HG03558 (cell line): ENCODE results near the gene IQCK.
"Not testable (repeated sequence)": the region's sequence is repeated elsewhere in the genome, so short reads cannot be mapped to it uniquely, and the experiment has no call there.

ENCODE experiments used
- ATAC-seq: cut with Tn5 transposase; IDR thresholded peaks from one replicate; pipeline ENCODE4 v1.9.1; 2021; ENCODE audit warnings: moderate number of reproducible peaks; ENCODE audit not compliant: unreplicated experiment; ENCODE audit errors: extremely low read depth

IQCK gene

DNA sequence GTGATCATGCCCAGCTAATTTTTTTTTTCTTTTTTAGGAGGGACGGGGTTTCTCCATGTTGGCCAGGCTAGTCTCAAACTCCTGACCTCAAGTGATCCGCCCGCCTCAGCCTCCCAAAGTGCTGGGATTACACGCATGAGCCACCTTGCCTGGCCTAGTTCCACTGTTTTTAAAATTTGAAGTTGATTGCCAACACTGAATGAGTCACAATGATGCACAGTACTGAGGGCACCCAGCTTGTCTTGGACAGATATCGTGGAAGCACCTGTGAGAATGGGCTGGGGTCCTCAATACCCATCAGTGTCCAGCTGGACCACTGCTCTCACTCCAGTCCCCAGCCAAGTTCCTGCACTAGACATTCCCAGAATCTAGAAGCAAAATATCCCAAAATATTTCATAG is 2.5 kb upstream of the IQCK start:
- no peak for ATAC-seq

DNA sequence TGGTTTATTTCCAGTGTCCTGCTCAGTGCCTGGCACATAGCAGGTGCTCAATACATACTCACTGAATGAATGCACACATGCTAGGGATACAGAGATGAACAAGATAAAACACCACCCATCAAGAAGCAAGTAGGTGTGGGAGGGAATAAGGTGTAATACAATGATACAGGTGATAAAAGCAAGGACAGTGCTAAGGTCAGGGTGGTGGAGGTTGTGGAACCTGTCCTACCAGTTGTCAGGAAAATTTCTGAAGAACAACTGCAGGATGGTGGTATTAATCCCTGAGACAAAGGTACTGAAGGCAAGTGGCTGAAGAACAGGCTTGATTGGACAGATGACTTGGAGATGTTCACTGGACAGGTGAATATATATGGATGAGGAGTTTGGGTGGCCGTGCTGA is 1.9 kb upstream of the IQCK start:
- no peak for ATAC-seq

DNA sequence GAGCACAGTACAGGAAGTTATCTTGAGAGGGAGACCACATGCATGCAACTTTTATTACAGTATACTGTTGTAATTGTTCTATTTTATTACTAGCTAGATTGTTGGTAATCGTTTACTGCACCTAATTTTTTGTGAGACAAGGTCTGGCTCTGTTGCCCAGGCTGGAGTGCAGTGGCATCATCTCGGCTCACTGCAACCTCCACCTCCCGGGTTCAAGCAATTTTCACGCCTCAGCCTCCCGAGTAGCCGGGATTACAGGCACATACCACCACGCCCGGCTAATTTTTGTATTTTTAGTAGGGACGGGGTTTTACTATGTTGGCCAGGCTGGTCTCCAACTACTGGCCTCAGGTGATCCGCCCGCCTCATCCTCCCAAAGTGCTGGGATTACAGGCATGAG is 1.3 kb upstream of the IQCK start:
- not testable (repeated sequence) for ATAC-seq

DNA sequence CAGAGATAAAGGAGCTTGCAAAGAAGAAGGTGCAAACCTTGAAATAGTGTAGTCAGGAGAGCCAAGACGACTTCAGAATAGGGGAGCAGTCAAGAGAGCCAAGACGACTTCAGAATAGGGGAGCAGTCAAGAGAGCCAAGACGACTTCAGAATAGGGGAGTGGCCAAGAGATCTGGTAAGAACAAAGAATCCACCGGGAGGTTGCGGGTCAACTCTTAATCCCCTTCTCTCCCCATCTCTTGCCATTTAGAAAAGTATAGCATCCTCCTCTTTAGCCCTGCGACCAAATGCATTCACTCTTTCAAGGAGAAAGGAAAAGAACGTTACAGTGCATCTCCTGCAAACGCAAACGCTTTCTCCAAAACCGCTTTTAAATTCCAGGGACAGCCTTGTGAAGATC is 757 bp upstream of the IQCK start:
- no peak for ATAC-seq

DNA sequence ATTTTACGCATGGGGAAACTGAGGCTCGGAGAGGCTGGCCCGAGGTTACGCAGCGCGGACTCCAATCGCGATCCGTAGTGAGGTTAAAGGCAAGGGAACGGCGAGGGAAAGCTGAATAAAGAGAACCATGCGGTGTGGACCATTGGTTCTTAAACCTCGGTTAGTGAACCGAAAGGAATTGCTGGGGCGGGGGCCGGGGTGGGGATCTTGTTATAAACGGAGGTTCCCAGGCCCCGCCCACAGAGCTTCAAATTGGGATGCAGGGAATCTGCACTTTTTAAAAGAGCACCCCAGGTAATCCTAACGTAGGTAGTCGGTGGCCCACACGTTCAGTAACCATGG is 524 bp downstream of the IQCK start:
- ATAC-seq, result no peak

DNA sequence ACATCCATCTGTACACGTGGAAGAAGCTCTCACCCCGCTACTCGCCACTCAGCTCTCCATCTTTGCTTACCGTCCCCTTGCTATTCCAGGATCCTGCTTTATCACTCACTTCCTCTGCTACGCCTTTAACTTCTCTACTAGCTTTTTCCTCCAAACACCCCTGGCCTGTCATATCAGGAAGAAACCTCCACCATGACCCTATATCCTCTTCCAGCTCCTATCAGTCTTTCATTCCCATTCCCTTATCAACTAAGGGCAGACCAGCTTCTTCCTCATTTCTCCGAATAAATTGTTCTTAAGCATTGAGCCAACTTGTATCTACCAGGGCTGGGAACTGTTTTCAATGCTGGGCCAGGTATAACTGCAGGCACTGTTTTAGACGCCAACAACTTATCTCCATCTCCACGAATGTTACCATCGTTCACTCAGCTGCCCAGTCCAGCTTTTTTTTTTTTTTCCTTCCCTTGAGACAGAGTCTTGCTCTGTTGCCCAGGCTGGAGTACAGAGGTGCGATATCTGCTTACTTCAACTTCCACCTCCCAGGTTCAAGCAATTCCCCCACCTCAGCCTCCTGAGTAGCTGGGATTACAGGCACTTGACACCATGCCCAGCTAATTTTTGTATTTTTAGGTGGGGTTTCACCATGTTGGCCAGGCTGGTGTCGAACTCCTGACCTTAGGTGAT is 4.3 kb downstream of the IQCK start:
- ATAC-seq, result no peak

DNA sequence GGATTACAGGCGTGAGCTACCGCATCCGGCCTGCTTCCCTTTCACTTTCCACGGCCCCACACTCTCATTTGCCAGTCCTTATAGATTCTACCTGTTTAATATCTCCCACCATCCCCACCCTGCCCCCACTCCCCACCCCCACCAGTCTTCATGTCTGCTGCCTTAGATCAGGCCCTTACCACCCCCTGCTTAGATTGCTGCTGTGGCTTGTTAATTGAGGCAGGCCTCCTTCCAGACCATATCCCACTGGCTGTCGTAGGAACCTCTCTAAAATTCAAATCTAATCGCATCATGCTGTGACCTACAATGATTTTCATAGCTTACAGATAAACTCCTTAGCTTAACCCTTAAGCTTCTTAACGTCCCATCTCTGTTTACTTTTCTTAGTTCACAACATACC is 4.9 kb downstream of the IQCK start:
- ATAC-seq, result no peak

DNA sequence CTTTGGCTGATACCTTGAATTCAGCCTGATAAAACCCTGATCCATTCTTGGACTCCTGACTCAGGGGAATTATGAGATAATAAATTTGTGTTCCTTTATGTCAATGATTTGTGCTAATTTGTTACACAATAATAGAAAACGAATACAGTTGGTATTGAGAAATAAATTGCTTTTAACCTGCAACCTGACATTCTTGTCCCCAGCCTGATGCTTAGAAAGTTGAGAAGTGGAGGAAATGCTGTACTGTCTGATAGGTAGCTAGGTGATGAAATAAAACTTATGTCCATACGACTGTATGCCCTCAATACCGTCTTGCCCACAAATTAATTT is 10.5 kb downstream of the IQCK start:
- no peak for ATAC-seq

DNA sequence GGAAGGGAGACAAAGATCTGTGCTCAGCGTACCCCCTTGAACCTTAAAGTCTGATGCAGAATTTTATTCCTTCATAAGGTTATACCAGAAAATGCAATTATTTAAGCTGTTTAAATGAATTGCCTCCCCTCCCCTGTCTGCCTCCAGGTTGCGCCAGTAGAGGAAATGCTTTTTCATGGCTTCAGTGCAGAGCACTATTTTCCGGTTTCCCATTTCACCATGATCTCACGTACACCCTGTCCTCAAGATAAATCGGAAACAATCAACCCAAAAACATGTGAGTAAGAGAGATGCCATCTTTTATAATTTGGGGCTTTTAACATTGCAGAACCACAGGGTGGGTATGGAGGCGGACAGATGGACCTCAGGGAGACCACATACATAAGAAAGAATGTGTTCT is 15.5 kb downstream of the IQCK start:
- ATAC-seq, result no peak

DNA sequence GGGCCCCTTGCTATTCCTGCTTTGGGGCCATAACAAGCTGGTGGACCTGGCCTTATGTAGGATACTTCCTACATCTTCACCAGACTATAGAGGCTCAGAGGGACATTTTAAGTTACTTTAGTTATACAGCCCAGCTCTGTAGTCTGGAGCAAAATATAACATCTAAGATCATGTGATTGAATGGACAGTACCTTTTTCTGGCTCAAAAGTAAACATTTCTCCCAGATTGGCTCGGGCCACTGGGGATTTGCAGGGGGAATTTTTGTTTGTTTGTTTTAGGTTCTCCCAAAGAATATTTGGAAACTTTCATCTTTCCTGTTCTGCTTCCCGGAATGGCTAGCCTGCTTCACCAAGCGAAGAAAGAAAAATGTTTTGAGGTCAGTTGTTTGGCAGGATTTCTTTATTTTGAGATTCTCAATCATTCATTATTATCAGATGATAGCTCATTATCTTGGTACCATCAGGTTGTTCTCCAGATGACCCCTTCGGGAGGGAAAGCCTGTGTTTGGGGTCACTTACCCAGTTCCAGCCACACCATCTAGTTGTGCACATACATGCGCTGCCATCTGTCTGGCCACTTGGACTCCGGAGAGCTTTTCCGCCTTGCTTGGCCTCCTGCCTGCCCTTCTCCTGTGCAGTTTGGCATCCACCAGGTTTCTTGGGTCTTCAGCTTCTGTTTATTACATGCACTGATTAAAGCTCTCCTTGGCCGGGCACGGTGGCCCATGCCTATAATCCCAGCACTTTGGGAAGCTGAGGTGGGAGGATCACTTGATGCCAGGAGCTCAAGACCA is 17.2 kb downstream of the IQCK start:
- no peak for ATAC-seq

DNA sequence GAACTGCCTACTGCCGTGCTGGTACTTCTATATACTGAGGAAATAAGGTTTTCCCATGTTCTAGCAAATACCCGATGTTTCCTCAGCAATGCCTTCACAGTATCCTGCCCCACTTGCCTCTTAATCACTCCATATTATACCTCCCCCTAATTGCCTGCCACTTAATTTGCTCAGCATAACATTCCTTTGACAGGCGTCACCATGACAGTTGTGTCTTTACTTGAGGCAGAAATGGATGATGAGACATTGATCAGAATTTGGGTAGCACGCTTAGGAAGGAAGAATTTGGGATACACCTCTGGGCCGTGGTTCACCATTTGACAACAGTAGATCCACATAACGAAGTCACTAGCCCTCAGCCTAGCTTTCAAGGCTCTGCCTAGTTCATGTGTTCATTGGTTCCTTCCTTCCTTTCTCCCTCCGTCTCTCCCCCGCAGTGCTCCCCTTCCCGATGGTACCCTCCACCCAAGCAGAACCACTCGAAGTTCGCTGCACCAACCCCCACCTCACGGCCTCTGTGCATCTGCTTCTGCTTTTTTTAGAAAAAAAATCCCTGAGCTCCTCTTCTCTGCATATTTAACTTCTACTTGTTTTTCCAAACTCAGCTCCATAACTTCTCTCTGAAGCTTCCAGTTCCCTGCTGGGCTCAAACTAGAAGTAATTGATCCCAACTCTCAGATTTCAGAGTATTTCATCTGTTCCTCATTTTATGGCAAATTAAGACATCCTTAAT is 19.4 kb downstream of the IQCK start:
- no peak for ATAC-seq

DNA sequence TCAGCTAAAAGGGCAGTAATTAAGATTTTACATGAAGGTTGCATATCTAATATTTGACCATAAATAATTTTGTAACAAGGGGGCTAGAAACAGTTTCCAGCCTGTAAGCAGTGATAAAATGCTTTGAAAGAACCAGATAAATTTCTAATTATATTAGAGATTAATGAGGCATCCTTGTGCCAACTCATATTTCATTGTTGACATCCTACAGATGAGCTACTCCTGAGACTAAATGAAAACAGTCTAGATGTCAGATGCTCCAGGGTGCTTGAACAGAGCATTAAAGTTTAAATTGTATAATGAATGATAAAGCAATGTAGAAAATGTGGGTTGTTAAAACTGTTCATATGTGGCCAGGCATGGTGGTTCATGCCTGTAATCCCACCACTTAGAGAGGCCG is 23.3 kb downstream of the IQCK start:
- no peak for ATAC-seq

DNA sequence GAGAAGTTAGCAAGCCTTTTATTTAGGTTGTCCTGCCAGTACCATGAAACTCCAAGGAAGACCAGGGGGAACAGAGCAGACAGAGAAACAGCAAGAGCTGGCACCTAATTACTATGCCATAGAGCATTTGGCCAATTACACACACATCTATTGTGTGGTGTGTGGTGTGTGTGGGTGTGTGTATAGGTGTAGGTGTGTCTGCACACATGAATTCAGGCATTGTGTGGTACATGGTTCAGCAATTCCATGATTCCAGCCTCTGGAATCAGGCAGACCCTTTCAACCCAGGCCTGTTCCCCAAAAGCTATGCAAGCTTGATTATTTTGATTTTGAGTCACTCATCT is 25.7 kb downstream of the IQCK start:
- no peak for ATAC-seq

DNA sequence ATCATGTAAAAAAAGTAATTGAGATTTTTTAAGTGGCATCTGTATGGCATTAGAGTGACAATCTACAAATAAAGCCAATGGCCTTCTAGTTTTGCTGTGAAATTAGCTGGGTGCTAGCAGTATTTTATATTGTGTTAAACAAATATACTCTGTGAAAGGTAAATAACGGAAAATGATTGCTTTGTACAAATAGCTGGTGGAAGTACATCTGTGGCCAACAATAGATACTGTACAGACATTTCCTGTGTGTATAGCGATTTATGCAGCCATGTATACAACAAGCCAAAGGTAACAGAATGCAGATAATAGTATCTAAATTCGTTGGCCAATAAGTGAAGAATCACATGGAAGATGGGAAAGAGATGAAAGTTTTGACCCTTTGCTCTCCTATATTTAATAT is 26.6 kb downstream of the IQCK start:
- ATAC-seq, result no peak

DNA sequence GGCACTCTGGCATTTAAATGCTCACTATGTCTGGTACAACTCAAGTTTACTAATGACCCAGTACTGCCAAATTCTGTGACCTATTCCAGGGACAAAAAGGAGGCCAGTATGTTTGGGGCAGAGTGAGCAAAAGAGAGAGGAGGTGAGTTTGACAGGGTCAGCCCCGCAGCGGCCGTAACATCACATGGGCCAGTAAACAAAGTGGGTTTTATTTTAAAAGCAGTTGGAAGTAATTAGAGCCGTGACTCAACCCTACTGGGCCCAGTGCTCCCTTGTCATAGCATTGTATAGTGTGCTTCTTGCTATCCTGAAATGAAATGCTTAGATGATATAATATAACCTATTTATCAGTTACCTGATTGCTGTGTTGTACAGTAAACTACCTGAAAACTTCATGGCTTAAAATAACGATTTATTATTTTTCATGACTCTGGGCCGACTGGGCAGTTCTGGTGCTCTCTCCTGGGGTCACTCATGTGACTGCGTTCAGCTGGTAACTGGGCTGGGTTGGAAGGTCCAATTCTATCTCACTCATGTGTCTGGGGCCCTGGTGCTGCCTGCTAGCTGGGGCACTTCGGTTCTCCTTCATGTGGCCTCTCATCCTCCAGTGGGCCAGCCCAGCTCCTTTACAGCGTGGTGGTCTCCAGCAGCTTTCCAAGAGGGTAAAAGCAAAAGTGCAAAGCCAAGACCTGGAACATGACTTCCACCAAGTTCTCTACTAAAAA is 27.4 kb downstream of the IQCK start:
- no peak for ATAC-seq

DNA sequence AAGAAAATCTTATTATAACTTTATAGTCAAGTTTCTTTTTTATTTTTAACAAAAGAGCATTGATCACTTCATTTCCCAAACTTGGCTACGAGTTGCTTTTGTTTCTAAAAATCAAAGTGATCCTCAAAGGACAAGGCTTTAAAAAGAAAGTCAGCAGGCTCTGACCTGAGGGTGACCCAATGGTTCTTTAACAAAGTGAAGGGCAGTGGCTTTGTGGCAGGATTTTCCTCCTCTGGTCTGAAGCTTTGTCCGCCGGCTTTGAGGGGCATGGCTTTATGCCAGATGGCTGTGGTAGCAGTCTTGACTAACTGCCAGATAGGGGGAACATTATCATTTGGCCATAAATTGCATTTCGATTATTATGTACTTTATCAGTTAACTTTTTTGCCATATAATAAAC is 28.5 kb downstream of the IQCK start:
- ATAC-seq, result no peak

DNA sequence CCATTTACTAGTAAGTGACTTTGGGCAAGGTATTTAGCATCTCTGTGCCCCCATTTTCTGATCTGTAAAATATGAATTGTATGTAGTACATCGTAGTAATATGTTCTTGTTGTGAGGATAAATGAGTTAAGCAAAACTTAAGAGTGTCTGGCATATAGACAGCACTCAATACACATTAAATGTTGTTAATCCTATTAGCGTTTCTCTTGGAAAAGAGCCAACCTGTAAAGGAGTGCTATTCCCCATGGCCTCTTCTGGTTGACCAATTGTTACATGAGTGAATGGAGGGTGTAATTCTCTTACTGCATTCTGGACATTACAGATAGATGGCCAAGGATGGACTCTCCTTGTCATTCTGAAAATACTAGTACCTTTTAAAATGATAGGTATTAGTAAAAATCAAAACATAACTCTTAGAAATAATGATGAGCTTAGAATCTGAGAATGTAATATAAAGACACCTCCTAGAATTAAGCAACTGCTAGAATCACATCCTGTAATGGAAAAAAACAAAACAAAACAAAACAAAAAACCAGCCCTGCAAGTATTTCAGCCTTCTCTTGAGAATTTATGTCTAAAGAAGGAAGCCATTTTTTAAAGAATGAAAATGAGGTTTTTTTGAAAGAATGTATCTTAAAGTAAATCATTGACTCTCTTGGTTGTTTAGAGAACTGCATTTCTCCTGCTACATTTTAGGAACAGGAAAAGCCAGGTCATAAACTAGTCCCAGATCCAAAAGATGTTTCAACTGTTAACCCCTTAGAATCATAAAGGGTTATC is 30.5 kb downstream of the IQCK start:
- ATAC-seq, result no peak

DNA sequence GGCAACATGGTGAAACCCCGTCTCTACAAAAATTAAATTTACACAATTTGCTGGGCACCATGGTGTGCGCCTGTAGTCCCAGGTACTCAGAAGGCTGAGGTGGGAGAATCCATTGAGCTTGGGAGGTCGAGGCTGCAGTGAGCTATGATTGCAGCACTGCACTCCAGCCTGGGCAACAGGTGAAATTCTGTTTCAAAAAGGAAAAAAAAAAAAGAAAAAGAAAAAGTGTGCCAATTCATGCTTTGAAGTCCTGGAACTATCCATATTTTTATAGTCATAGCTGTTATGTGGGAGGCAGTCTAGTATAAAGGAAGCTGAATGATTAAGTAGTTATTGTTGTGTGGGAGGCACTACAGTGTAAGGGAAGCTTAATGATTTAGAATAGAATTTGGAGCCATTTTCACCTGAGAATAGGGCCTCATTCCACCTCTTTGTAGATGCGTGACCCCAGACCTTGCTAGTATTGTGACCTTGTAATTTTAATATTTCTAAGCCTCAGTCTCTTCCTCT is 31.6 kb downstream of the IQCK start:
- no peak for ATAC-seq

DNA sequence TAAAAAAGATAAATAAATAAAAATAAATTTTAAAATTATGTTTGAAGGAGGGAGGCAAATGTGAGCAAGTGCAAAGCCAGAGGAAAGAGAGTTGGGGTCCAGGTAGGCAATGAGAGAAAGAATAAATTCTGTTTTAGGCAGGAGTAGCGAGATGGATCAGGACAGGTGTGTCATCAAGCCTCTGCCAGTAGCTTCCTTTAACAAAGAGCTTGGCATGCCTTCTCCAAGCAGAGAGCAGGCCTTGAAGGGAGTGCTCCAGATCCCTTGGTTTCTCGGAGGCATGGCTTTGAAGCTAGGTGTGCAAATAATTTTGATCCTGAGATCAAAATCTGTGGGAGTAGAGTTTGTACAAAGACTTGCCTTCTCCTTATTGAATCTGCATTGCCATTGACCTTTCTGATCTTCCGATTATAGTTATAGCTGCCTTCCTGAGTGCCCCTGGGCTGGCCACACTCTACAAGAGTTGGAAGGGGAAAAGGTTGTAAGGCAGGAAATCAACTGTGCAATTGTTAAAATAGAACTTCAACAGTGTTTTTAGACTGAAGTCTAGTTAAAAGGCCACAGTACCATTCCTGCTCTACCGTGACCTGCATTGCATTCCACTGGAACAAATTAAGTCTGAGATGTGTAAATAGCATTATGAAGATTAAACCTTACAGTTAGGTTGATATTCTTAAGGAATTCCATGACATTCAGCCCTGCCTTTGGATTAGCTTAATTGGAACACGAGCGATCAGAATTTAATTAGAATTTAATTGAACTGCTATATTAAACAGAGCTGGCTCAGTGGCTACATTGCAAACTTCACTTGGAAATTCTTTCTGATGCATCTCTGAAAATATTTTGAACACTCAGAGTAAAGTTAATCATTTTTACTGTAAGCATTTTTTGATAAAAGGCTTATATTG is 33.7 kb downstream of the IQCK start:
- no peak for ATAC-seq
